H1 (cell line): Measurements from ENCODE around the gene RAP1GDS1. TPM values are rescaled to one million over a fixed set of nuclear protein-coding genes. Genes with fewer than 3 reads are reported as not detected.

Experiments
- CTCF ChIA-PET: fragments of 300-600 bp; sonication (Branson Sonifier 250); formaldehyde crosslinking; loops from one replicate; lab custom pipeline; 2021; ENCODE audit not compliant: partially characterized antibody; lab: Charles Lee
- POLR2A ChIA-PET: fragments of 300-600 bp; sonication (Branson Sonifier 250); formaldehyde crosslinking; loops from one replicate; lab custom pipeline; 2021; ENCODE audit warnings: inconsistent platforms; ENCODE audit not compliant: partially characterized antibody; lab: Charles Lee
- DNase-seq, 2 experiments: peaks; one replicate each; pipeline versions ENCODE4 v3.0.0 to v3.0.0-alpha.2; 2010 to 2022; ENCODE audit warnings: low spot score in 2 of 2, low read depth in 1 of 2, mixed read lengths in 1 of 2
- FAIRE-seq: peaks from 2 replicates; lab custom pipeline; 2011; peaks lifted over from hg19 to GRCh38; lab: Jason Lieb, UNC
- H2AFZ ChIP-seq: 2 replicates; pipeline ENCODE4 v1.8.1; 2012; ENCODE audit warnings: low read length, inconsistent platforms
- H2AK5ac ChIP-seq: 2 replicates; pipeline ENCODE4 v1.6.1; 2013; ENCODE audit warnings: low read depth, low read length
- H2BK120ac ChIP-seq: replicated peaks from 2 replicates; pipeline ENCODE3; 2013; ENCODE audit warnings: low read depth, low read length, inconsistent platforms
- H2BK12ac ChIP-seq: 2 replicates; pipeline ENCODE4 v1.6.1; 2013; ENCODE audit warnings: low read depth, low read length
- H2BK15ac ChIP-seq: 2 replicates; pipeline ENCODE4 v1.6.1; 2013; ENCODE audit warnings: low read length
- H2BK20ac ChIP-seq: 2 replicates; pipeline ENCODE4 v1.6.1; 2013; ENCODE audit warnings: low read length
- H2BK5ac ChIP-seq: 2 replicates; pipeline ENCODE4 v1.6.1; 2013; ENCODE audit warnings: low read depth, low read length
- H3K14ac ChIP-seq: 2 replicates; pipeline ENCODE4 v1.6.1; 2013; ENCODE audit warnings: inconsistent platforms; ENCODE audit not compliant: insufficient read length
- H3K18ac ChIP-seq: 2 replicates; pipeline ENCODE4 v1.6.1; 2013; ENCODE audit warnings: low read length; ENCODE audit errors: extremely low read depth
- H3K23ac ChIP-seq: 2 replicates; pipeline ENCODE4 v1.6.1; 2013; ENCODE audit warnings: inconsistent platforms; ENCODE audit not compliant: insufficient read length
- H3K23me2 ChIP-seq: 2 replicates; pipeline ENCODE4 v1.6.1; 2013; ENCODE audit warnings: low read depth, low read length
- H3K27ac ChIP-seq: 2 replicates; pipeline ENCODE4 v1.6.1; 2011; ENCODE audit warnings: low read depth, low read length, inconsistent platforms
- H3K27me3 ChIP-seq, 4 experiments: replicated peaks in 1 of 4; 1 replicate in 1 of 4; 2 replicates in 3 of 4; pipeline versions ENCODE4 v1.6.1 to v1.8.1; 2011 to 2013; ENCODE audit warnings: low read length in 3 of 4, mild to moderate bottlenecking in 3 of 4, inconsistent platforms in 2 of 4, mixed read lengths in 2 of 4, moderate library complexity in 1 of 4; ENCODE audit not compliant: control insufficient read depth in 3 of 4, insufficient read depth in 3 of 4; ENCODE audit errors: extremely low read depth in 1 of 4
- H3K36me3 ChIP-seq, 4 experiments: 2 replicates each; pipeline versions ENCODE4 v1.6.1 to v1.8.1; 2011 to 2013; ENCODE audit warnings: mild to moderate bottlenecking in 4 of 4, low read length in 3 of 4, moderate library complexity in 2 of 4, control low read depth in 1 of 4, inconsistent platforms in 1 of 4; ENCODE audit not compliant: insufficient read depth in 4 of 4, control insufficient read depth in 2 of 4
- H3K4ac ChIP-seq: replicated peaks from 2 replicates; pipeline ENCODE3; 2013; ENCODE audit warnings: low read length, low read depth, mixed read lengths, inconsistent platforms; ENCODE audit not compliant: insufficient read length
- H3K4me1 ChIP-seq, 4 experiments: replicated peaks in 1 of 4; 1 replicate in 1 of 4; 2 replicates in 3 of 4; pipeline versions ENCODE4 v1.6.1 to v1.8.1; 2011 to 2013; ENCODE audit warnings: low read length in 3 of 4, inconsistent platforms in 2 of 4, mixed read lengths in 1 of 4; ENCODE audit not compliant: insufficient read depth in 4 of 4, control insufficient read depth in 3 of 4
- H3K4me2 ChIP-seq, 2 experiments: 2 replicates each; pipeline versions ENCODE4 v1.6.1 to v1.8.1; 2011 to 2013; ENCODE audit warnings: low read depth in 2 of 2, low read length in 2 of 2, control low read depth in 1 of 2, inconsistent platforms in 1 of 2, mild to moderate bottlenecking in 1 of 2; ENCODE audit not compliant: insufficient read depth in 1 of 2
- H3K4me3 ChIP-seq, 4 experiments: fragments of 200-600, 300-600 bp in 1 of 4; sonication (generic), shearing (Covaris generic), sonication (Bioruptor Twin) in 1 of 4; 2 replicates each; pipeline versions ENCODE4 v1.5.1 to v1.8.1; 2011 to 2016; ENCODE audit warnings: low read length in 4 of 4, low read depth in 3 of 4, control low read depth in 2 of 4, inconsistent platforms in 2 of 4, mild to moderate bottlenecking in 2 of 4, mixed read lengths in 1 of 4, moderate library complexity in 1 of 4; ENCODE audit not compliant: insufficient read depth in 2 of 4; ENCODE audit errors: extremely low read depth in 1 of 4
- H3K56ac ChIP-seq: replicated peaks from 2 replicates; pipeline ENCODE3; 2013; ENCODE audit warnings: low read depth, mild to moderate bottlenecking, mixed read lengths, low read length, inconsistent platforms; ENCODE audit not compliant: insufficient read length
- H3K79me1 ChIP-seq: 2 replicates; pipeline ENCODE4 v1.6.1; 2013; ENCODE audit warnings: low read depth, low read length, control low read depth
- H3K79me2 ChIP-seq, 2 experiments: 2 replicates each; pipeline versions ENCODE4 v1.6.1 to v1.8.1; 2012 to 2013; ENCODE audit warnings: low read length in 2 of 2, mild to moderate bottlenecking in 2 of 2, inconsistent platforms in 1 of 2; ENCODE audit not compliant: insufficient read depth in 2 of 2, control insufficient read depth in 1 of 2
- H3K9ac ChIP-seq, 4 experiments: replicated peaks in 1 of 4; 1 replicate in 1 of 4; 2 replicates in 3 of 4; pipeline versions ENCODE4 v1.6.1 to v1.8.1; 2011 to 2013; ENCODE audit warnings: low read depth in 3 of 4, low read length in 3 of 4, control low read depth in 2 of 4, mild to moderate bottlenecking in 2 of 4, moderate library complexity in 2 of 4, inconsistent platforms in 1 of 4; ENCODE audit errors: extremely low read depth in 1 of 4
- H3K9me3 ChIP-seq, 2 experiments: 2 replicates each; pipeline versions ENCODE4 v1.6.1 to v1.8.1; 2012 to 2013; ENCODE audit warnings: mild to moderate bottlenecking in 2 of 2, moderate library complexity in 2 of 2, control low read depth in 1 of 2, inconsistent platforms in 1 of 2, low read depth in 1 of 2, low read length in 1 of 2, mixed read lengths in 1 of 2; ENCODE audit not compliant: insufficient read depth in 2 of 2
- H4K20me1 ChIP-seq, 2 experiments: replicated peaks in 1 of 2; 2 replicates each; pipeline versions ENCODE3 to v1.8.1; 2011 to 2013; ENCODE audit warnings: inconsistent platforms in 2 of 2, low read length in 2 of 2, mild to moderate bottlenecking in 1 of 2; ENCODE audit not compliant: insufficient read depth in 2 of 2, control insufficient read depth in 1 of 2
- H4K5ac ChIP-seq: 2 replicates; pipeline ENCODE4 v1.6.1; 2013; ENCODE audit warnings: low read length, low read depth, mixed read lengths, inconsistent platforms; ENCODE audit not compliant: insufficient read length
- H4K8ac ChIP-seq: 2 replicates; pipeline ENCODE4 v1.8.0; 2013; ENCODE audit warnings: mild to moderate bottlenecking, moderate library complexity, low read length, inconsistent platforms; ENCODE audit not compliant: insufficient read depth; ENCODE audit errors: extremely low read depth
- H4K91ac ChIP-seq: replicated peaks from 2 replicates; pipeline ENCODE3; 2013; ENCODE audit warnings: low read length, mixed read lengths, inconsistent platforms; ENCODE audit not compliant: insufficient read length
- BACH1 ChIP-seq: IDR thresholded peaks from 2 replicates; pipeline ENCODE4 v1.6.1; 2012; ENCODE audit warnings: low read length, improper control_type of control experiment
- NANOG ChIP-seq: IDR thresholded peaks from 2 replicates; pipeline ENCODE4 v1.6.1; 2011; ENCODE audit warnings: low read length, low read depth, mild to moderate bottlenecking, inconsistent platforms; ENCODE audit not compliant: insufficient read depth, poor library complexity, severe bottlenecking
- POLR2AphosphoS5 ChIP-seq: IDR thresholded peaks from 2 replicates; pipeline ENCODE4 v1.6.1; 2011; ENCODE audit warnings: low read depth, low read length
- SIN3A ChIP-seq, 2 experiments: IDR thresholded peaks in 1 of 2; conservative IDR thresholded peaks in 1 of 2; 2 replicates each; pipeline ENCODE4 v1.6.1; 2011 to 2012; ENCODE audit warnings: low read length in 2 of 2, improper control_type of control experiment in 1 of 2, low read depth in 1 of 2, mild to moderate bottlenecking in 1 of 2
- SUZ12 ChIP-seq: fragments of 200-600 bp; sonication (generic); IDR thresholded peaks from 2 replicates; pipeline ENCODE4 v1.6.1; 2012; ENCODE audit warnings: mild to moderate bottlenecking, inconsistent platforms, low read length, moderate library complexity, mixed read lengths
- WGBS, 2 experiments: shearing (Covaris generic) in 1 of 2; methylation state at CpG; one replicate each; pipeline versions ENCODE4 v1.1.6 to v1.1.7; 2013 to 2015; ENCODE audit warnings: low lambda C conversion rate in 2 of 2, mixed read lengths in 2 of 2, inconsistent platforms in 1 of 2, low coverage in 1 of 2, missing lambda C conversion rate in 1 of 2; ENCODE audit not compliant: insufficient replicate concordance in 2 of 2, insufficient coverage in 1 of 2, insufficient read length in 1 of 2; ENCODE audit errors: extremely low coverage in 1 of 2, missing lambda C conversion rate in 1 of 2; 5-methylcytosine and 5-hydroxymethylcytosine counted together
- polyA plus RNA-seq, 7 experiments: library from polyadenylated mRNA; depleted of rRNA in 3 of 7; stranded (reverse) in 5 of 7; unstranded in 2 of 7; fragments of >200 nt in 5 of 7; fragments of 200-250 nt in 2 of 7; gene quantifications; 1 replicate in 5 of 7; 2 replicates in 1 of 7; 4 replicates in 1 of 7; pipeline versions ENCODE4 v1.2.1 to v1.2.3, GENCODE V29; 2011 to 2013; ENCODE audit warnings: missing spikeins in 2 of 7, mixed read lengths in 2 of 7
- total RNA-seq: library from RNA; stranded (reverse); fragmentation: NEBNext Ultra II Directional; extraction: Animal tissue kit (Norgen Biotek cat#: 25700); gene quantifications from 2 replicates; pipeline ENCODE4 v1.2.1, GENCODE V29; 2021

Gene RAP1GDS1
- total and polyA plus RNA-seq, 2 of the 8 experiments (the other 6 are each of a cell fraction or from before 2014, with no cell fraction given): 12.8 to 31.9 TPM

DNA sequence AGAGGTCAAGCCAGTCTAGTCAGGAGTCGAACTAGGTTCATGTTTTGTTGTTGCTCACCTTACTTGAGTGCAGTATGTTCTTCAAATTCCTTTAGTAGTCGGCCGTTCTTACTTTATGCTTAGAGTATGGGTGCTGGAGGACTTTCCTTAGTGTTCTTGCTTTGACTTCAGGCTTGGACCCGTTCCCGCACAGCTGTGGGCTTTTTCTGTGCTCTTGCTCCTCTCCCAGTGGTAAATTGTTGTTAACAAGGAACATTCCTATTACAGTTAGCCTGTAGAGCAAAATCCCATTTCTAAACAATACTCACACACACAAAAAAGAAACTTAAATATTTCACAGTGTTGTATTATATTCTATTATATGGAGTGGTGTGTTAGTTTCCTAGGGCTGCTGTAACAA lies 113.5 kb downstream of the RAP1GDS1 start:
- 96% methylated on average over 5 of the region's 5 CpGs; no CpG with 5 or more reads in 1 of the 2 experiments for WGBS, 2 experiments
- no peaks in the 10 kb centered on the region for H3K4me1 ChIP-seq
- H2AFZ ChIP-seq: no peak overlapping the region
- H3K27me3 ChIP-seq: no peaks in the 10 kb centered on the region
- no peak overlapping the region for H4K5ac ChIP-seq
- H2BK15ac ChIP-seq: no peak overlapping the region
- H3K23me2 ChIP-seq: no peaks in the 10 kb centered on the region
- no peak overlapping the region for H3K4ac ChIP-seq
- DNase-seq (no peak), FAIRE-seq (no peak)
- no peak overlapping the region for H2AK5ac ChIP-seq
- ChIA-PET CTCF (interaction anchor here (0.7 kb wide), 1 partner anchor 43 kb away, joined by 3 read pairs; no protein-coding TSS in a partner anchor), POLR2A (no interaction called here)
- H3K79me1 ChIP-seq: no peaks in the 10 kb centered on the region
- H3K9me3 ChIP-seq: no peaks in the 10 kb centered on the region
- H3K9ac ChIP-seq: no peak overlapping the region
- no peaks in the 10 kb centered on the region for H3K79me2 ChIP-seq
- no peak overlapping the region for H2BK120ac ChIP-seq
- H4K20me1 ChIP-seq: no peaks in the 10 kb centered on the region
- H3K23ac ChIP-seq: no peak overlapping the region
- no peak overlapping the region for H3K14ac ChIP-seq
- H4K8ac ChIP-seq: no peak overlapping the region
- no peak overlapping the region for H3K4me2 ChIP-seq
- no peaks in the 10 kb centered on the region for H3K36me3 ChIP-seq
- H3K4me3 ChIP-seq: no peak overlapping the region
- no peak overlapping the region for H3K18ac ChIP-seq
- H3K27ac ChIP-seq: no peak overlapping the region
- H2BK12ac ChIP-seq: no peak overlapping the region
- H3K56ac ChIP-seq: no peak overlapping the region
- H4K91ac ChIP-seq: no peak overlapping the region
- no peak overlapping the region for H2BK20ac ChIP-seq
- no peak overlapping the region for H2BK5ac ChIP-seq
- no peak for TF ChIP-seq SIN3A (conservative IDR thresholded peaks at IDR 0.05 in 1 of 2, IDR thresholded peaks at IDR 0.05 in 1 of 2; ENCODE audit: low read depth in 1 of 2, low read length in 2 of 2)
- no peak for TF ChIP-seq NANOG
- TF ChIP-seq BACH1: no peak
- TF ChIP-seq POLR2AphosphoS5: no peak
- no peak for TF ChIP-seq SUZ12
